Measurements from ENCODE around the gene TCF4. TPM values are rescaled to one million over a fixed set of nuclear protein-coding genes. Genes with fewer than 3 reads are reported as not detected.

TCF4 gene
- total and polyA plus RNA-seq, 9 donors = 50.9 to 167 (median 116) TPM

- Histone ChIP-seq H3K4me1 (ENCODE audit: control insufficient read depth, insufficient read depth, low read length) (peaks cover 7% of the 10 kb centered on the region), H3K36me3 (ENCODE audit: control insufficient read depth, insufficient read depth, low read length) (no peaks in the 10 kb centered on the region), H3K4me3 (ENCODE audit: low read length) (no peak overlapping the region), H3K9me3 (replicated peaks; ENCODE audit: control insufficient read depth, low read depth, low read length) (peaks cover 7% of the 10 kb centered on the region), H3K27me3 (ENCODE audit: control insufficient read depth, insufficient read depth, low read length) (no peaks in the 10 kb centered on the region), H3K27ac (ENCODE audit: low read length) (no peak overlapping the region)
- 65% methylated on average over 4 of the region's 8 CpGs for WGBS (ENCODE audit: insufficient coverage)
- no peak for DNase-seq
Measured at GRCh38 chr18:55449412-55450140, 138.4 kb downstream of the TCF4 start.

GRCh38 chr18:55448420-55448819 lies 139.6 kb downstream of the TCF4 start:
- 76% methylated on average over 3 of the region's 4 CpGs for WGBS (ENCODE audit: insufficient coverage)

GRCh38 chr18:55447672-55448018 lies 140.3 kb downstream of the TCF4 start:
- Histone ChIP-seq H3K4me3 (ENCODE audit: low read length) (no peak overlapping the region), H3K9me3 (replicated peaks; ENCODE audit: control insufficient read depth, low read depth, low read length) (peaks cover 7% of the 10 kb centered on the region), H3K27me3 (ENCODE audit: control insufficient read depth, insufficient read depth, low read length) (no peaks in the 10 kb centered on the region), H3K4me1 (ENCODE audit: control insufficient read depth, insufficient read depth, low read length) (peaks cover 10% of the 10 kb centered on the region), H3K36me3 (ENCODE audit: control insufficient read depth, insufficient read depth, low read length) (no peaks in the 10 kb centered on the region), H3K27ac (ENCODE audit: low read length) (no peak overlapping the region)
- DNase-seq = no peak
- WGBS (ENCODE audit: insufficient coverage) = no CpG with 5 or more reads among the region's 3 CpGs

More at GRCh38 chr18:55448420-55448819, 139.6 kb downstream of the TCF4 start:
- DNase-seq = no peak
- no peaks in the 10 kb centered on the region for H3K36me3 ChIP-seq (ENCODE audit: control insufficient read depth, insufficient read depth, low read length)
- peaks cover 7% of the 10 kb centered on the region for H3K4me1 ChIP-seq (ENCODE audit: control insufficient read depth, insufficient read depth, low read length)
- H3K27me3 ChIP-seq (ENCODE audit: control insufficient read depth, insufficient read depth, low read length) = no peaks in the 10 kb centered on the region
- no peak overlapping the region for H3K27ac ChIP-seq (ENCODE audit: low read length)
- H3K4me3 ChIP-seq (ENCODE audit: low read length) = no peak overlapping the region
- peaks cover 7% of the 10 kb centered on the region for H3K9me3 ChIP-seq (replicated peaks; ENCODE audit: control insufficient read depth, low read depth, low read length)

- 100% methylated on average over 2 of the region's 5 CpGs for WGBS (ENCODE audit: insufficient coverage)
- Histone ChIP-seq H3K27ac (ENCODE audit: low read length) (no peak overlapping the region), H3K9me3 (replicated peaks; ENCODE audit: control insufficient read depth, low read depth, low read length) (peaks cover 7% of the 10 kb centered on the region), H3K4me1 (ENCODE audit: control insufficient read depth, insufficient read depth, low read length) (peaks cover 7% of the 10 kb centered on the region), H3K4me3 (ENCODE audit: low read length) (no peak overlapping the region), H3K36me3 (ENCODE audit: control insufficient read depth, insufficient read depth, low read length) (no peaks in the 10 kb centered on the region), H3K27me3 (ENCODE audit: control insufficient read depth, insufficient read depth, low read length) (no peaks in the 10 kb centered on the region)
- DNase-seq = no peak
Measured at GRCh38 chr18:55446996-55447671, 140.9 kb downstream of the TCF4 start.

- WGBS (ENCODE audit: insufficient coverage) = 100% methylated on average over 1 of the region's 1 CpG
- Histone ChIP-seq H3K27me3 (ENCODE audit: control insufficient read depth, insufficient read depth, low read length) (no peaks in the 10 kb centered on the region), H3K4me3 (ENCODE audit: low read length) (no peak overlapping the region), H3K27ac (ENCODE audit: low read length) (no peak overlapping the region), H3K4me1 (ENCODE audit: control insufficient read depth, insufficient read depth, low read length) (peaks cover 7% of the 10 kb centered on the region), H3K36me3 (ENCODE audit: control insufficient read depth, insufficient read depth, low read length) (no peaks in the 10 kb centered on the region), H3K9me3 (replicated peaks; ENCODE audit: control insufficient read depth, low read depth, low read length) (peaks cover 7% of the 10 kb centered on the region)
- no peak for DNase-seq
Measured at GRCh38 chr18:55444536-55444935, 143.5 kb downstream of the TCF4 start.

GRCh38 chr18:55443776-55444175 lies 144.2 kb downstream of the TCF4 start:
- H3K27me3 ChIP-seq (ENCODE audit: control insufficient read depth, insufficient read depth, low read length) = no peaks in the 10 kb centered on the region
- peaks cover 7% of the 10 kb centered on the region for H3K4me1 ChIP-seq (ENCODE audit: control insufficient read depth, insufficient read depth, low read length)

GRCh38 chr18:55442561-55442960 lies 145.4 kb downstream of the TCF4 start:
- Histone ChIP-seq H3K36me3 (ENCODE audit: control insufficient read depth, insufficient read depth, low read length) (no peaks in the 10 kb centered on the region), H3K27me3 (ENCODE audit: control insufficient read depth, insufficient read depth, low read length) (no peaks in the 10 kb centered on the region), H3K4me1 (ENCODE audit: control insufficient read depth, insufficient read depth, low read length) (peaks cover 4% of the 10 kb centered on the region), H3K27ac (ENCODE audit: low read length) (no peak overlapping the region), H3K4me3 (ENCODE audit: low read length) (no peak overlapping the region), H3K9me3 (replicated peaks; ENCODE audit: control insufficient read depth, low read depth, low read length) (peaks cover 7% of the 10 kb centered on the region)
- no peak for DNase-seq
- WGBS (ENCODE audit: insufficient coverage) = 33% methylated on average over 1 of the region's 4 CpGs

More at GRCh38 chr18:55443776-55444175, 144.2 kb downstream of the TCF4 start:
- WGBS (ENCODE audit: insufficient coverage) = no CpG with 5 or more reads among the region's 3 CpGs
- peaks cover 7% of the 10 kb centered on the region for H3K9me3 ChIP-seq (replicated peaks; ENCODE audit: control insufficient read depth, low read depth, low read length)
- no peaks in the 10 kb centered on the region for H3K36me3 ChIP-seq (ENCODE audit: control insufficient read depth, insufficient read depth, low read length)
- DNase-seq = no peak
- no peak overlapping the region for H3K4me3 ChIP-seq (ENCODE audit: low read length)
- no peak overlapping the region for H3K27ac ChIP-seq (ENCODE audit: low read length)

- Histone ChIP-seq H3K36me3 (ENCODE audit: control insufficient read depth, insufficient read depth, low read length) (no peaks in the 10 kb centered on the region), H3K27ac (ENCODE audit: low read length) (no peak overlapping the region), H3K27me3 (ENCODE audit: control insufficient read depth, insufficient read depth, low read length) (no peaks in the 10 kb centered on the region), H3K4me1 (ENCODE audit: control insufficient read depth, insufficient read depth, low read length) (peaks cover 4% of the 10 kb centered on the region), H3K9me3 (replicated peaks; ENCODE audit: control insufficient read depth, low read depth, low read length) (peaks cover 4% of the 10 kb centered on the region), H3K4me3 (ENCODE audit: low read length) (no peak overlapping the region)
- no peak for DNase-seq
Measured at GRCh38 chr18:55440988-55441387, 147.0 kb downstream of the TCF4 start.

- H3K4me1 ChIP-seq (ENCODE audit: control insufficient read depth, insufficient read depth, low read length) = peaks cover 4% of the 10 kb centered on the region
- no peak for DNase-seq
- 75% methylated on average over 2 of the region's 3 CpGs for WGBS (ENCODE audit: insufficient coverage)
- no peaks in the 10 kb centered on the region for H3K36me3 ChIP-seq (ENCODE audit: control insufficient read depth, insufficient read depth, low read length)
- no peaks in the 10 kb centered on the region for H3K9me3 ChIP-seq (replicated peaks; ENCODE audit: control insufficient read depth, low read depth, low read length)
- H3K4me3 ChIP-seq (ENCODE audit: low read length) = no peak overlapping the region
- no peaks in the 10 kb centered on the region for H3K27me3 ChIP-seq (ENCODE audit: control insufficient read depth, insufficient read depth, low read length)
- H3K27ac ChIP-seq (ENCODE audit: low read length) = no peak overlapping the region
Measured at GRCh38 chr18:55439056-55439455, 148.9 kb downstream of the TCF4 start.

- no peaks in the 10 kb centered on the region for H3K36me3 ChIP-seq (ENCODE audit: control insufficient read depth, insufficient read depth, low read length)
- H3K27ac ChIP-seq (ENCODE audit: low read length) = no peak overlapping the region
- H3K9me3 ChIP-seq (replicated peaks; ENCODE audit: control insufficient read depth, low read depth, low read length) = no peaks in the 10 kb centered on the region
- no peak for DNase-seq
- 83% methylated on average over 1 of the region's 1 CpG for WGBS (ENCODE audit: insufficient coverage)
- H3K4me3 ChIP-seq (ENCODE audit: low read length) = no peak overlapping the region
- H3K4me1 ChIP-seq (ENCODE audit: control insufficient read depth, insufficient read depth, low read length) = peaks cover 5% of the 10 kb centered on the region
- H3K27me3 ChIP-seq (ENCODE audit: control insufficient read depth, insufficient read depth, low read length) = no peaks in the 10 kb centered on the region
Measured at GRCh38 chr18:55435592-55435991, 152.4 kb downstream of the TCF4 start.
